Choroid plexus epithelial cell (primary cell): Measurements from ENCODE around the gene UGT1A7.

Experiments
- DNase-seq: peaks from one replicate; pipeline ENCODE4 v3.0.0-alpha.2; 2010; ENCODE audit warnings: low read depth
- H3K4me3 ChIP-seq: 2 replicates; pipeline ENCODE4 v1.5.1; 2011; ENCODE audit warnings: low read depth, mild to moderate bottlenecking, control low read depth, low read length, moderate library complexity
- CTCF ChIP-seq: conservative IDR thresholded peaks from 2 replicates; pipeline ENCODE4 v1.5.1; 2011; ENCODE audit warnings: low read depth, mild to moderate bottlenecking, control low read depth, inconsistent platforms, low read length, moderate library complexity

Gene UGT1A7

DNA sequence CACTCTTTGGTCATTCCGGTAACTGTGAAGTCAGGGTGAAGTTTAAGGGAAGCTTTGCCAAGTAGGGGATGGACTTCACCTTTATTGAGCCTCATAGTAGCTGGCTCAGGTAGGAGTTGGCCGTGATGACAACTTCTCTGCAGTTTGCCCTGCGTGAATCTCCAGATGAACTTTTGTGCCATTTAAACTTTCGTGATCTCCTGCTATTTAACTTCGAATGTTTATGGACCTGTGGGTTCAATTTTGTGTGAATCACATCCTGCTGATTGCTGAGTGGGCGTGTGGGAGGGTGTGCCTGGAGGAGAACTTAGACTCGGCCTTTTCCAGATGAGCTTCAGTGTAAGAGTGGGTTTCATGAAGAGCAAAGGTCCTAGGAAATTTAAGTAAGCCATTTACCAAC lies 82.6 kb downstream of the UGT1A7 start:
- no peak for TF ChIP-seq CTCF
- DNase-seq: peak; percentile 67
- H3K4me3 ChIP-seq: no peak overlapping the region

- no peak for TF ChIP-seq CTCF
- no peak overlapping the region for H3K4me3 ChIP-seq
- DNase-seq: no peak
Observed at GRCh38 chr2:233764761-233765160, 83.1 kb downstream of the UGT1A7 start.

DNA sequence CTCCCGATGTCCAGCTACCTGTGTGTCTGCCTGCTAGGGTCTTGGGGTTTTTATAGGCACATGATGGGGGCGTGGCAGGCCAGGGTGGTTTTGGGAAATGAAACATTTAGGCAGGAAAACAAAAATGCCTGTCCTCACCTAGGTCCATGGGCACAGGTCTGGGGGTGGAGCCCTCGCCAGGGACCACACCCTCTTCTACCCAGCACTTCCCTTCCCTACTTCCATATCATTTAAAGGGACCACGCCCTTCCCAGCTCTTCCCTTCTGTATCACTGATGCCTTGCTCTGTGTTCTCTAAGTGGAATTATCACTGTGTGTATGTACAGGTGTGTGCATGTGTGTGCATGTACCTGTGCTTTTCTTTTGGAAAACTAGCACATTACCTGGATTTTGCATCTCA lies 84.7 kb downstream of the UGT1A7 start:
- TF ChIP-seq CTCF: no peak
- H3K4me3 ChIP-seq: no peak overlapping the region
- DNase-seq: no peak

DNA sequence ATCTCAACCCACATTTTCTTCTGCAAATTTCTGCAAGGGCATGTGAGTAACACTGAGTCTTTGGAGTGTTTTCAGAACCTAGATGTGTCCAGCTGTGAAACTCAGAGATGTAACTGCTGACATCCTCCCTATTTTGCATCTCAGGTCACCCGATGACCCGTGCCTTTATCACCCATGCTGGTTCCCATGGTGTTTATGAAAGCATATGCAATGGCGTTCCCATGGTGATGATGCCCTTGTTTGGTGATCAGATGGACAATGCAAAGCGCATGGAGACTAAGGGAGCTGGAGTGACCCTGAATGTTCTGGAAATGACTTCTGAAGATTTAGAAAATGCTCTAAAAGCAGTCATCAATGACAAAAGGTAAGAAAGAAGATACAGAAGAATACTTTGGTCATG lies 86.4 kb downstream of the UGT1A7 start:
- TF ChIP-seq CTCF: no peak
- H3K4me3 ChIP-seq: no peak overlapping the region
- no peak for DNase-seq

GRCh38 chr2:233769260-233769659 lies 87.6 kb downstream of the UGT1A7 start:
- TF ChIP-seq CTCF: no peak

GRCh38 chr2:233772153-233772552 lies 90.5 kb downstream of the UGT1A7 start:
- no peak for DNase-seq
- no peak for TF ChIP-seq CTCF
- no peak overlapping the region for H3K4me3 ChIP-seq

More at GRCh38 chr2:233769260-233769659, 87.6 kb downstream of the UGT1A7 start:
- no peak overlapping the region for H3K4me3 ChIP-seq
- DNase-seq: no peak

DNA sequence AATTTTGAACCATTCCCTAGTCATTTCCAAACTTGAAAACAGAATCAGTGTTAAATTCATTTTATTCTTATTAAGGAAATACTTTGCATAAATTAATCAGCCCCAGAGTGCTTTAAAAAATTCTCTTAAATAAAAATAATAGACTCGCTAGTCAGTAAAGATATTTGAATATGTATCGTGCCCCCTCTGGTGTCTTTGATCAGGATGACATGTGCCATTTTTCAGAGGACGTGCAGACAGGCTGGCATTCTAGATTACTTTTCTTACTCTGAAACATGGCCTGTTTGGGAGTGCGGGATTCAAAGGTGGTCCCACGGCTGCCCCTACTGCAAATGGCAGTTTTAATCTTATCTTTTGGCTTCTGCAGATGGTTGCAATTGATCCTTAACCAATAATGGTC lies 90.9 kb downstream of the UGT1A7 start:
- no peak for TF ChIP-seq CTCF
- H3K4me3 ChIP-seq: no peak overlapping the region
- DNase-seq: no peak
